Activated T-cell treated with anti-CD3 and anti-CD28 coated beads for 1 hour (primary cell): Measurements from ENCODE around the gene CRIP2.

Experiments
- DNase-seq: peaks from one replicate; pipeline ENCODE4 v3.0.0-alpha.2; 2020; ENCODE audit warnings: low read depth

The CRIP2 gene

DNA sequence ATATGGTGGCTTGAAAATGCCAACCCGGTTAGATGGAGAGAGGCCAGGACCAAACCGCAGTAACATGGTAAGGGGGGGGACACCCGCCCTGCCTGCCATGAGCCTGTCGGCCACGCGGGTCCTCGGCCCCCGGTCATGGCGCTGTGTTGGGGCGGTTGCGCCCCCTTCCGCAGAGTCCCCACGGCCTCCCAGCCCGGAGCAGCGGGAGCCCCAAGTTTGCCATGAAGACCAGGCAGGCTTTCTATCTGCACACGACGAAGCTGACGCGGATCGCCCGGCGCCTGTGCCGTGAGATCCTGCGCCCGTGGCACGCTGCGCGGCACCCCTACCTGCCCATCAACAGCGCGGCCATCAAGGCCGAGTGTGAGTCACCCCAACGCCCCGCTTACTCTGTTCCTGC is 10.1 kb upstream of the CRIP2 start:
- DNase-seq, result no peak

DNA sequence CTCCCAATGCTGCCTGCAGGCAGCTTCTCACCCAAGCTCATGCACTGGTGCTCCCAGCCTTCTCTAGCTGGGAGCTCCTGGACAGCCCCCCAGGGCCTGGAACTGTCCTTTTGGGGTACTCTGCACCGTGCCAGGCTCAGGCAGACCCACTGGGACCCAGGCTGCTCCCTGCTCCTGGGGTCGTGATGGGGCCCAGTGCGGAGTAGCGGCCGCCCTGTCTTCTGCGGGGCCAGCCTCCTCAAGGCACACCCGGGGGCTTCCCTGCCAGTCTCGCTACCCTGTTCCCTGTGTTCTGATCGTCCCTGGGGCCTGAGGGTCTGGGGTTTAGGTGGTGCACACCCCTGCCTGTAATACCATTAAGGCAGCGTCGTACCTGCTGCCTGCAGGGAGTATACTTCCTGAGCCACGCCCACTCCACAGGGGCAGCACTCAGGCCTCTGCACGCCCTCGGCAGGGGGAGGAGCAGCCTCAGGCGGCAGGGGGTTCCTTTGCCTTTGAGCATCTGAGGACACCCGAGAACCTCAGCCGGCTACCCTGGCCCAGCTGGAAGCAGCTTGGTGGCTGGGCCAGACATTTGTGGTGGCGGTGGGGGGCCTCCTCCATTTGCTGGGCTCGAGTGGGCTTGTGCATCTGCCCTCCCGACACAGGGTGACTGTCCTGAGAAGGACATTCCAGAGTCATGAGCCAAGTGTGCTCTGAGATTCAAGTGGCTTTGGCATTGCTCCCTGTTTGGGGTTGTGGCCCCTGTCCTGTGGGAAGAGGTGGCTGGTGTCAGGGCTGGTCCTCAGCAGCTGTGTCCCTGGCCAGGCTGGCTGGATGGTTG is 9.2 kb upstream of the CRIP2 start:
- DNase-seq, result no peak

DNA sequence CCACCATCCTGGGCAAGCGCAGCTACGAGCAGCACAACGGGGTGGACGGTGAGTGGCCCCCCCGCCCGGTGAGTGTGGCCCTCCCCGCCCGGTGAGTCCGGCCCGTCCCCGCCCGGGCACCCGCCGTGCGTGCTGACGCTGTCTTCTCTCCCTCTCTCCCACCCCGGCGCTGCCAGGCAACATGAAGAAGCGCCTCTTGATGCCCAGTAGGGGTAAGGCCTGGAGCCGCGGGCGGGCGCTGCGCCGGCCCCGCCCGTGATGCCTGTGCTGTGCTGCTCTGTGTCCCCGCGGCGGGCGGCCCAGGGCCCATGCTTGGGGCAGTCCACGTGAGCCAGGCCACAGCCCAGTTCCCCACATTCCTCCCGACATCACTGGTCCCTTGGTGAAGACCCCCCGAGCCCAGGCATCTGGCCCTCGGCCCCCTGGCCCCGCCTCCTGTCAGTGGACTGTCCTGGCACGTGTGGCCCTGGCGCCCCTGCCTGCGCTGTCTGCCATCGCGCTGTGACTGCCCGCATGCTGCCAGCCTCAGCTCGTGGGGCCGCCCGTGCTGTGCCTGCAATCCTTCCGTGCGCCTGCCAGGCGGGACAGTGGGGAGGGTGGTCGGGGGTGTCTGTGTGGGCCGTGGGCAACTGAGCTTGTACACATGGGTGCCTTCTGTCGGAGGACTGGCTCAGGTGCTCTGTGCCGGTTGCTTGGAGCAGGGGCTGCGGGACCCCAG is 7.9 kb upstream of the CRIP2 start:
- no peak for DNase-seq

DNA sequence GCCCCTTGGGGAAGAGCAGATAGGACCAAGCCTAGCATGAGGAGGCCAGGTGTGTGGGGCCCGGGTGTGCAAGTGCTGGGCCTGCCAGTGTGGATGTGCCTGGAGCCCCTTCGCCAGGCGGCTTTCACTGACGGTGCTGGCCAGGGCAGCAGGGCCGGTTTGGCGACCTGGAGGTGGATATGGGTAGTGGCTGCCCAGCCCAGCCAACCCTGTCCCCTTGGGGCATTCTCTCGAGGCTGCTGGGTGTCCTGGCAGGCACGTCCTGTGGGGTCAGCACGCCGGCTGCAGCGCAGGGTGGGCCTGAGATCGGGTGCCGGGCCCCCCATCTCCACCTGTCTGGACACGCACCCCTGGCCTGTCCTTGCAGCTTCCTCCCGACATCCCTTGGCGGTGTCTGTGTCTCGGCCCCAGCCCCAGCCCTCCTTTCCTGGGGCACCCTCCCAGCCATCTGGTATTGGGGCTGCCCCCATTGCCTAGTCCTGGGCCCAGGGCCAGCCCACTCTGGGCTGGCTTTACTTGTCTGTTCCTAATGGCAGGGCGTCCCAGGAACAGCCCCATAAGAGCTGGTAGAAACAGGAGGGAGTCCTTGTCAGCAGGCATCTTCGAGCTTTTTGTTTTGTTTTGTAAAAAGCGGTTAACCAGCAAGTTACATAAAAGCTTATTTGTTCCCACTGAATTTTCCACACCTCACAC is 7.2 kb upstream of the CRIP2 start:
- DNase-seq, result no peak

DNA sequence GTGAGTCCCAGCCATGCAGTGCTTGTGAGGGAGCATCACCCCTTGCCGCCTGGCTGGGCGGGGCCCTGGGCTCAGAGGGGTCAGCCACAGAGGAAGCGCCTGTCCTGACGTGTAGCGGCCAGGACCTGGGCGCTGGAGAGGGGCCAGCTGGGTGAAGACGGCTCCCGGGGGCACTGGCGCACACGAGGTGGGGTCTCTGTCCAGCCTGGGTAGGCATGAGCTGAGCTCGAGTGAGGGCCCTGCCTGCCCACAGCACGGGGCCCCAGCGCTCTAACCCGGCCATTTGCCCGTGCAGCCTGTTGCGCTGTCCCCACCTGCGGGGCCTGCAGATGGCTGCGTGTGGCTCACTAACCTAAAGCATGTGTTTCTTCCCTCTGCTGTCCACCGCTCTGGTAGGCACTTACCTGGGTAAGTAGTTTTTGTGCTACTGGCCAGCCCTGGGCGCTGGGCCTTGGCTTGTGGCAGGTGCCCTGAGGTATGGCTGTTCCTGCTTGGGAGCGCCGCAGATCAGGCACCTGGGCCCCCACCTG is 6.6 kb upstream of the CRIP2 start:
- DNase-seq, result no peak

DNA sequence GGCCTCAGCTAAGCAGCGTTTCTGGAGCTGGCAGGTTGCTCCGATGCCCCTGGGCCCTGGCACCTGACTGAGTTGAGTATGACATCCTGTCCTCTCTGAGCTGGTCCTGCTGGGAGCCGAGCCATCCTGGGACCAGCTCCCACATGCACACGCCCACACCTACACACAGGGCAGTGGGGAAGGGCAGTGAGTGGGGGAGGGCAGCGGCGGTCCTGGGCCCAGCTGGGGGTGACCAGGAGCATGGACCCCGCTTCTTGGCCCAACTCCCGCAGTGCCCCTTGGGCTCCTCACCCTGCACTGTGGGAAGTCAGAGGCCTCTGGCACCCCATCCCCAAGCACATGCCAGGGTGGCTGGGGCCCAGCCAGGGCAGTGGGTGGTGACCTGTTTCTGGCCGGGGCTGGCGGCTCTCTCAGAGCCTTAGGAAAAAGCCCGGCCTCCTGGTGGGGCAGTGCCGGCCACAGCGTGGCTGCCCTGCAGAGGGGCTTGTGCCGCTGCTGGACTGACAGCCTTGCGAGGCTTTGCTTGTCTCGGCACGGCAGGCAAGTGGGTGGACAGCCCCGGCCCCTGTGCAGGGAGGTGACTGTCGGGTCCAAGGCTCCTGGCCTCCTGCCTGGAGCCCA is 5.9 kb upstream of the CRIP2 start:
- no peak for DNase-seq

DNA sequence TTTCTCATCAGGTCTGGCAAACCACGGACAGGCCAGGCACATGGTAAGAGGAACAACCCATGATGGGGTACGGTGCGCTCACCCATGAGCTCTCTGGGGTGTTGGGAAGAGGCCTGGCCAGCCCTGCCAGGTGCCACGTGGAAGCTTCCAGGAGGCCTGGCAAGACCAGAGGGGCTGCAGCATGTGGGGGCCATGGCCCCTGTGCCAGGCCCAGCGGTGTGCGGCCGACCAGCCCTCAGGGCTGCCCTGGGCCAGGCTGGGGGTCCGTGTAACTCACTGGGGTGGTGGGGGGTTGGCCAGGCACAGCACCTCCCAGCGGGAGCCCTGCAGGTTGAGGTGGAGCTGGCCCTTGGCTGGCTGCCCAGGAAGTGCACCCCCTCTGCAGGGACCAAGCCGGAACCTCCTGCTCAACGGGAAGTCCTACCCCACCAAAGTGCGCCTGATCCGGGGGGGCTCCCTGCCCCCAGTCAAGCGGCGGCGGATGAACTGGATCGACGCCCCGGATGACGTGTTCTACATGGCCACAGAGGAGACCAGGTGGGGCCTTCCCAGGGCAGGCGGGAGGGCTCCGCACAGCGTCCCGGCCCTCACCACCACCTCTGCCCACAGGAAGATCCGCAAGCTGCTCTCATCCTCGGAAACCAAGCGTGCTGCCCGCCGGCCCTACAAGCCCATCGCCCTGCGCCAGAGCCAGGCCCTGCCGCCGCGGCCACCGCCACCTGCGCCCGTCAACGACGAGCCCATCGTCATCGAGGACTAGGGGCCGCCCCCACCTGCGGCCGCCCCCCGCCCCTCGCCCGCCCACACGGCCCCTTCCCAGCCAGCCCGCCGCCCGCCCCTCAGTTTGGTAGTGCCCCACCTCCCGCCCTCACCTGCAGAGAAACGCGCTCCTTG is 4.9 kb upstream of the CRIP2 start:
- DNase-seq, result no peak

DNA sequence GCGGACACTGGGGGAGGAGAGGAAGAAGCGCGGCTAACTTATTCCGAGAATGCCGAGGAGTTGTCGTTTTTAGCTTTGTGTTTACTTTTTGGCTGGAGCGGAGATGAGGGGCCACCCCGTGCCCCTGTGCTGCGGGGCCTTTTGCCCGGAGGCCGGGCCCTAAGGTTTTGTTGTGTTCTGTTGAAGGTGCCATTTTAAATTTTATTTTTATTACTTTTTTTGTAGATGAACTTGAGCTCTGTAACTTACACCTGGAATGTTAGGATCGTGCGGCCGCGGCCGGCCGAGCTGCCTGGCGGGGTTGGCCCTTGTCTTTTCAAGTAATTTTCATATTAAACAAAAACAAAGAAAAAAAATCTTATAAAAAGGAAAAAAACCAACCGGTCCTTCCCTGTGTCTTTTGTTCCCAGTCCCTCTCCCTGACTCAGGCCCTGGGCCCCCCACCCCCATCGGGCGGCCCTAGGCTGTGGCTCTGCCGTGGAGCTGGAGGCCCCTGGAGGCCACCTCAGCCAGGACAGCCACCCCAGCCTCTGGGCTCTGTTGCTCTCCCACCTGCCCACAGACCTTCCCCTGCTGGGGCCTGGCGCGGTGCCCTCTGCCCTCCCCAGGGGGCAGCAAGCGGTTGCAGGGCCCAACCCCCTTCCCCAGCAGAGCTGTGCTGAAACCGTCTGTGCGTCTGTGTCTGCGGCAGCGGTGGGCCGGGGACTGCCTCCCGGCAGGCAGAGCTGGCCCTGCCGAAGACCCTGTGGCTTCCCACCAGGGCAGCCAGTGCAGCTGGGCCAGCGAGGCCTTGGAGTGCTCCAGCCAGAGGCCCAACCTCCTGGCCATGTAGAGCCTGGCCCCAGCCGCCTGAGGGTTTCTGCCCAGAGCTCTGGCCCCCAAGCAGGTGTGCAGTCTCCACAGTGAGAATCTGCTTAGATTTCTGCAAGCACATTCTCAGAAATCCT is 4.0 kb upstream of the CRIP2 start:
- DNase-seq, result no peak

DNA sequence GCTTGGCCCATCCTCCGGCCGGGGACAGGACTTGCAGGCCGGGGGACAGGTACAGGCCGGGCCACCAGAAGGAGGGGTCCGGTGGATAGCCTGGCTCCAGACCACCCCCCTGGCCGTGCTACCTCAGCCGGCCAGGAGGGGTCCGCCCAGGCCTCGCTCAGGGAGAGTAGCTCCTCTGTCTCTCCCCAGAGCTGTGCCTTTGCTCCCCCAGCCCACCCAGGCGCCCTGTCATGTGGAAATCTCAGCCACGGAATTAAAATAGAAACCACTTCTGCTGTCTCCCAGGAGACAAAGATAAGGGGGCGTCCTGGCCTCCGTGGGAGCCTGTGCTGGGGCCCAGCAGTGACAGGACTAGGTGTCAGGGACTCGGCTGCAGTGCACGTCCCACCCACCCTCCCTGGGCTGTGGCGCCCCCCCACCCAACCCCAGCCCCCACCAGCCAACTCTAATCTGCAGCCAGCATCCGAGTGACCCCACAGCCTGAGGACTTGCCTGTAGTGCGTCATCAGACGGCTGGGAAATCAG is 3.3 kb upstream of the CRIP2 start:
- DNase-seq, result no peak

DNA sequence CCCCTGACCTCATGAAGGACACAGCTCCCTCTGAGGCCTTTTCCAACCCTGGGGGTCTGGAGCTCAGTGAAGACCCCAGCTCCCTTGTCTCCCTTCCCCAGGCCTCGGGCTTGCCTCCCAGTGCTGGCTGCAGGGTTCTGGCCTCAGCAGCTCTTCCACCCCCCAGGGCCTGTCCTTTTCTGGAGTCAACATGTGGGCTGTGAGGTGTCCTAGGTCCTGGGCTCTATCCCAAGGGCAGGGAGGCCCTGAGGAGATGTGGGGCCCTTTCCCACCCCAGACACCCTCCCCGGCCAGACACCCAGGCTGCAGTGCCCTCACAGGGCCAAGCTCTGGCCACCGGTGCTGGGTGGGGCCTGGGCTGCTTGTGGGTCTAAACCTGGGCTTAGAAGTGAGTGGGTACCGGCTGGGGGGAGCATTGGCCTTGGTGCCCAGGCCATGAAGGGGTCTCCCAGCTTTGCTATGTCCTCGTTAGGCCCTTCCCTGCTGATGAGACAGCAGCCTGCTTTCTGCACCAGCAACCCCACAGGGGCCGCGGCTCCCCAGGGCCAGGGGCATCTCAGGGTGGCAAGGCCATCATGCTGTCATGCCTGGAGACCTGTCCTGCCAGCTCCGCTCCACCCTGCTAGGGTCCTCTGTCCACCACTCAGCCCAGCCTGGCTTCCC is 2.7 kb upstream of the CRIP2 start:
- no peak for DNase-seq

DNA sequence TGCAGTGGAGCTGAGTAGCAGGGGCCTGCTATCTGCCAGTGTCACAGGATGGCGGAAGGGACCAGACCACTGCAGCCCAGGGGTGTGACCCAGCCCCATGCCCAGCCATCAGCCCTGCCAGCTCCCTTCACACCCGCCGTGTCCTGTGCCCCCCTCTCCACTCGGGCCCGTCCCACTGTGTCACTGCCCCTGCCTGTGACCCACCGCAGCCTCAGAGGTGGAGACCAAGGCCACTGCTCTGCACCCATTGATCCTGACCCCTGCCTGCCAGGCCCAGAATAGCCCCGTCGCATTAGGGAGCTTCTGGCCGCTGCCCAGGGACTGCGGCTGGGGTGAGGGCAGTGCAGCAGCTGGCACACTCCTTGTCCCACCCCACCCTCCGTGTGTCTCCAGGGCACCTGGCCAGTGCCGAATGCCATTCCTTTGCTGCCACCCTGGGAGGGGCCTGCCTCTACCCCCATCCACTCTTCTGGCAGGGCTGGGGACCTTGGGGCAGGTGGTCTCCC is 2.1 kb upstream of the CRIP2 start:
- no peak for DNase-seq

DNA sequence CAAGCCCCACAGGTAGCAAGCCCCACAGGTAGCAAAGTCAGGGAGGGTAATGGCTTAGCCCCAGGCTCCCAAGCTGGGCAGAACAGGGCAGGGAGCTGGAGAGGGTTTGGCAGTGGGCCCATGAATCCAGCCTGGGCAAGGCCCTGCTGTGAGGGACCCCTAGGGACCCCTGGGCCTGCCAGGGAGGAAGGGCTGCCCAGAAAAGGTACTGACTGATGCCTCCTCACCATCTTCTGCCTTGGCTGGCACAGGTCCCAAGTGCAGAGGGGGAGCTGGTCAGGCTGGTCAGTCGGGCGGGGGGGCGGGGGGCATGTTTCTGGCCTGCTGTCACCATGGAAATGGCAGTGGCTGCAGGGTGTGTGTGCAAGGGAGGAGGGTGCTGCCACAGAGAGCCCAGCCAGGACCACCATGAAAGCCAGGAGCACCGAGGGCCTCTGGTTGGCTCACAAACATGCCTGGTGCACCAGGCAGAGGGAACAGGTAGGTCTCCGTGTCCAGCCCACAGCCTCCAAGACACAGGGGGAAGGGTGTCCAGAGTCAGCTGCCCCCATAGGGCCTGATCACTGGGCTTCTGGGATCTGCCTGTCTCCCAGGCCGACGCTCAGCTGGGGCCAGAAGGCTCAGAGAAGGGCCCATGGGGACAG is 1.5 kb upstream of the CRIP2 start:
- no peak for DNase-seq

DNA sequence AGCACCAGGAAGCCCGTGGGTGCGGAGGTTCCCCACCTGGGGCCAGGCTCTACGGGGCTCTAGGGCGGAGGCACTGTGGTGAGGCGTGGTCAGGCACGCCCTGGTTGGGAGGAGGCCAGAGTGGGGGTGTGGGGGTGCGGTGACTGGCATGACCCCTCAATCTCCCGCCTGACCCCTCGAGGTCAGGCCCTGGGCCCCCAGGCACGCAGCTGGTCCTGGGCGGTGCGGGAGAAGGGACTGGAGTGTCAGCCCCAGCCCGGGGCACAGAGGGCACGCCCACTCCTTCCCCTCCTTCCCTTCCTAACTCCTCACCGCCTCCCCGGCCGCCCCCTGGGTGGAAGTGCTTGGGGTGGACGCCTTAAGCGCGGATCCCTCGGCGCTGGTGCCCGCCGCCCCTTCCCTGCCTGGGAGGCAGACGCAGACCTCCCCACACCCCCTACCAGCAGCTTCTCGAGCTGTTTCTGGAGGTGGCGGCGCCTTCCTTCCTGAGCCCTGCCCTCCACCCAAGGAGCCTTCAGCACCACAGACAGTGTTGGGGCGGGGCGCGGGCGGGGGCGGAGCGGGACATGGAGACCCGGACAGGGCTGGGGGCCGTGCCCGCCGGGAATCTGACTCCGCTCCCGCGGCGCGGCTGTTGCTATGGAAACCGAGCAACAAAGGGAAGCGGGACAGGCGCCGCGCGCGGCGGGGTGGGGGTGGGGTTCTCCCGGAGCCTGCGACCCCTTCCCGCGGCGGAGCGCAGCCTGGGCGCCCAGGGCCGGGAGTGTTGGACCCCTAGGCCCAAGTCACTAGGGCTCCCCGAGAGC is 741 bp upstream of the CRIP2 start:
- DNase-seq, result peak; percentile 71

DNA sequence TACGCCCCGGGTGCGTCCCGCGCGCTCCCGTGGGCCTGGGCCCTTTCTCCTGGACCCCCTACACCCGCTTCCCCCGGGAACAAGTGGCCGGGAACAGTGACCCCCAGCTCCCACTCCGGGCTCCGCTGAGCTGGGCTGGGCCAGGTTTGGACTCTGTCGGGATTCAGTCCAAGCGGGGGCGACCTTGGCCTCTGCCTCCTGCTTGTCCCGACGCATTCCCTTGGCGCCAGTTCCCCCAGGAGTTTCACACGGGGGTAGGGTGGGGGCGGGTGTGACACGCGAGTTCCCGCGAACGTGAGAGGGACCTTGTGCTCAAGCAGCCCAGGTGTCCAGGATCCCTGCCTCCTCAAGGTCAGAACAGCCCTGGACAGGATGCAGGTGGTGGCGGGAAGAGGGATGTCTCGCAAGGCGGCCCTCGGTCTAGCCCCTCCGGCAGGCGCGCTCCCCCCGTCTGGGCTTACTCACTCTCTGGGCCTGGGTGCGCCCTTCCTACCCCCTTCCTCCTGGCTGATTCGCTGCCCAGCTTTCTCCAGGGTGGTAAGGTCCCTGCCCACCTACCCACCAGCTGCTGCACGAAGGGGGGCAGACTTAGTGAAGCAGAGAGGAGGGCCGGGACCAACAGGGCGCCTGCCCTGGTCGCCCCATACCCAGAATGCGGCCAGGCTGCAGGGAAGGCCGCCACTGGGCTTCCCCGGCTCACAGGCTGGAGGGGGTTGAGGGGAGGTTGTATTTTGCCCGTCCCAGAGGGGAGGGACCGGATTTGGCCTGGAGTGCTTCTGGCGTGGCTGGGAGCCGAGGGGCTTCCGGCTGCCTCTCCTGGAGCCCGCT is 862 bp downstream of the CRIP2 start:
- no peak for DNase-seq

DNA sequence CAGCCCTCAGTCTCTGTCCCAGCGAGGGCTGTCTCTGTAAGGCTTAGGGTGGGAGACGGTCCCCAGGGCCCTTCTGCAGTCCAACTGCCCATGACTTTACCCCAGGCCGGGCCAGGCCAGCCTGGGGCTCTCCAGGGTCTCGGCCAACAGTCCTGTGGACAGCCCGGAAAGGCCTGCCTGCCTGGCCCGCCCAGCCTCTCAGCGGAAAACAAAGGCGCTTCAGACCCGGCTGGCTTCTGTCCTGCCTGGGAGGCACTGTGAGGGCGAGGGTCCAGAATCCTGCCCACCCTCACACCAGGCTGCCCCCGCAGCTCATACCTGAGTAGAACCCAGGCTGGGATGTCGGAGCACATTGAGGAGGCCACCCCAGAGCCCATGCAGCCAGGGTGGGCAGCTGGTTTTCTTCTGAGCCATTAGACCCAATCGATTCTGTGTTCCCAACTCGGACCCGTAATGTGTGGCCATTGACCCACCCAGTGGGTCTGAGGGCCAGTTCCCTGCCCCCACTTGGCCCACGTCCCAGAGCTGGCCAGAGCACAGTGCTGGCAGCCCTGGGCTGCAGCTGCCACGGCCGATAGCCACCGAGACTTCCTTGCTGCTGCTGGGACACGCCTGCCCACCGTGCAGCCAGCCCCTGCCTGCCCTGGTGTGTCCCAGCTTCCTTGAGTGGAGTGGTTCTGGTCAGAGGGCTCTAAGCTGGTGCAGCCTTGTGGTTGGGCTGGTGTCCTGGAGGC is 1.6 kb downstream of the CRIP2 start:
- no peak for DNase-seq
